WTC11 (cell line): Measurements from ENCODE around the gene ORC4.

Source experiments
- ATF3 ChIP-seq: sonication (generic); formaldehyde crosslinking; conservative IDR thresholded peaks from 2 replicates; pipeline ENCODE4 v1.8.1; 2022; ENCODE audit warnings: mild to moderate bottlenecking, missing genetic modification reagents
- ATF6 ChIP-seq: sonication (generic); formaldehyde crosslinking; IDR thresholded peaks from 2 replicates; pipeline ENCODE4 v1.8.1; 2023; ENCODE audit warnings: mild to moderate bottlenecking, missing genetic modification reagents
- CREM ChIP-seq: sonication (generic); formaldehyde crosslinking; IDR thresholded peaks from 2 replicates; pipeline ENCODE4 v1.8.1; 2022; ENCODE audit warnings: mild to moderate bottlenecking, missing genetic modification reagents, moderate library complexity
- CTCF ChIP-seq: fragments of 200-600 bp; IDR thresholded peaks from 2 replicates; pipeline ENCODE4 v1.8.0; 2022; ENCODE audit warnings: antibody characterized with exemption
- E2F4 ChIP-seq: sonication (generic); formaldehyde crosslinking; IDR thresholded peaks from 2 replicates; pipeline ENCODE4 v1.8.1; 2022; ENCODE audit warnings: low read depth, mild to moderate bottlenecking, moderate library complexity, missing genetic modification reagents, borderline replicate concordance
- EMX1 ChIP-seq: fragments of 250-450 bp; sonication (Bioruptor Pico); IDR thresholded peaks from 2 replicates; pipeline ENCODE4 v1.8.0; 2021; ENCODE audit warnings: mild to moderate bottlenecking
- ETV6 ChIP-seq: sonication (generic); formaldehyde crosslinking; IDR thresholded peaks from 2 replicates; pipeline ENCODE4 v1.8.1; 2022; ENCODE audit warnings: mild to moderate bottlenecking, missing genetic modification reagents
- MAX ChIP-seq: sonication (generic); formaldehyde crosslinking; IDR thresholded peaks from 2 replicates; pipeline ENCODE4 v1.8.0; 2022; ENCODE audit warnings: mild to moderate bottlenecking, missing genetic modification reagents
- MLX ChIP-seq: sonication (generic); formaldehyde crosslinking; IDR thresholded peaks from 2 replicates; pipeline ENCODE4 v1.8.1; 2023; ENCODE audit warnings: mild to moderate bottlenecking, missing genetic modification reagents, moderate library complexity
- NFYB ChIP-seq: sonication (generic); formaldehyde crosslinking; conservative IDR thresholded peaks from 2 replicates; pipeline ENCODE4 v1.8.0; 2022; ENCODE audit warnings: low read depth, missing genetic modification reagents
- NR3C1 ChIP-seq: sonication (generic); formaldehyde crosslinking; conservative IDR thresholded peaks from 2 replicates; pipeline ENCODE4 v1.8.1; 2023; ENCODE audit warnings: low read depth, mild to moderate bottlenecking, missing genetic modification reagents
- TP53 ChIP-seq: sonication (generic); formaldehyde crosslinking; IDR thresholded peaks from 2 replicates; pipeline ENCODE4 v1.8.1; 2023; ENCODE audit warnings: mild to moderate bottlenecking, missing genetic modification reagents
- USF2 ChIP-seq: sonication (generic); formaldehyde crosslinking; IDR thresholded peaks from 2 replicates; pipeline ENCODE4 v1.8.1; 2023; ENCODE audit warnings: mild to moderate bottlenecking, missing genetic modification reagents, moderate library complexity

- TF ChIP-seq NFYB, result no peak
- TF ChIP-seq E2F4 (CRISPR knock-in tag), result no peak
- TF ChIP-seq CTCF, result no peak
- TF ChIP-seq MAX (CRISPR knock-in tag), result no peak
- TF ChIP-seq ATF6 (CRISPR knock-in tag), result no peak
- no peak for TF ChIP-seq CREM (CRISPR knock-in tag)
- TF ChIP-seq ATF3 (CRISPR knock-in tag), result no peak
- no peak for TF ChIP-seq ETV6 (CRISPR knock-in tag)
- TF ChIP-seq NR3C1 (CRISPR knock-in tag), result no peak
- TF ChIP-seq TP53, result no peak
- no peak for TF ChIP-seq MLX
- no peak for TF ChIP-seq EMX1 (CRISPR knock-in tag)
- no peak for TF ChIP-seq USF2 (CRISPR knock-in tag)
These were observed 28.7 kb upstream of the ORC4 start for GRCh38 chr2:148049284-148049683.
